BE2C (cell line): Measurements from ENCODE around the gene RASSF4.
A peak's percentile ranks its signal among the peaks of the same experiment; 100 is the strongest.

Experiments used
- DNase-seq: peaks from one replicate; pipeline ENCODE4 v3.0.0-alpha.2; 2020
- H3K27me3 ChIP-seq: fragments of 250-450 bp; sonication (Bioruptor Pico); 2 replicates; pipeline ENCODE4 v1.5.1; 2020; ENCODE audit warnings: mild to moderate bottlenecking
- H3K36me3 ChIP-seq: fragments of 250-450 bp; sonication (Bioruptor Pico); 2 replicates; pipeline ENCODE4 v1.5.1; 2020; ENCODE audit warnings: mild to moderate bottlenecking
- H3K4me1 ChIP-seq: fragments of 250-450 bp; sonication (Bioruptor Pico); 2 replicates; pipeline ENCODE4 v1.5.1; 2020
- H3K4me3 ChIP-seq: 2 replicates; pipeline ENCODE4 v1.5.1; 2011; ENCODE audit warnings: low read depth, low read length
- H3K9me3 ChIP-seq: fragments of 250-450 bp; sonication (Bioruptor Pico); 2 replicates; pipeline ENCODE4 v1.5.1; 2020
- CTCF ChIP-seq: IDR thresholded peaks from 2 replicates; pipeline ENCODE4 v1.5.1; 2012; ENCODE audit warnings: mild to moderate bottlenecking, low read depth, low read length

Gene RASSF4

GRCh38 chr10:44977287-44978212, 17.9 kb downstream of the RASSF4 start:
- no peaks in the 10 kb centered on the region for H3K9me3 ChIP-seq
- no peak for TF ChIP-seq CTCF
- H3K4me3 ChIP-seq: no peak overlapping the region
- peaks cover 16% of the 10 kb centered on the region for H3K4me1 ChIP-seq
- no peaks in the 10 kb centered on the region for H3K27me3 ChIP-seq
- DNase-seq: no peak
- no peaks in the 10 kb centered on the region for H3K36me3 ChIP-seq

DNA sequence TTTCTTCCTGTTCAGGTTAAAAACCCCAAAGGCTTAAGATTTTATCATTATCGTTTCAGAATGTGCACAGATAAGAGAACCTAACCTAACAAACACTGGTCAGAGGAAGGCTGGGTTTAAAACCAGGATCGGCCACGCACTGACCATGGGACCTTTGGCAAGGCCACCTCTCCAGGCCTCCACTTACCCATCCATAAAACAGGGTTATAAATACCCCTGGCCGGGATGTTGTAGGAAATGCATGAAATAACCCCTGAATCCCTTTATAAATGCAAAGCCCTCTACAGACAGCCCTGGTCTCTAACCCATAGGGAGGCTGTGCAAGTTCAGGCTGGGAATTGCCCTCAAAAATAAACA, 18.6 kb downstream of the RASSF4 start:
- Histone ChIP-seq H3K4me3 (no peak overlapping the region), H3K36me3 (no peaks in the 10 kb centered on the region), H3K9me3 (no peaks in the 10 kb centered on the region), H3K27me3 (no peaks in the 10 kb centered on the region), H3K4me1 (peaks cover 16% of the 10 kb centered on the region)
- TF ChIP-seq CTCF: no peak
- DNase-seq: no peak

DNA sequence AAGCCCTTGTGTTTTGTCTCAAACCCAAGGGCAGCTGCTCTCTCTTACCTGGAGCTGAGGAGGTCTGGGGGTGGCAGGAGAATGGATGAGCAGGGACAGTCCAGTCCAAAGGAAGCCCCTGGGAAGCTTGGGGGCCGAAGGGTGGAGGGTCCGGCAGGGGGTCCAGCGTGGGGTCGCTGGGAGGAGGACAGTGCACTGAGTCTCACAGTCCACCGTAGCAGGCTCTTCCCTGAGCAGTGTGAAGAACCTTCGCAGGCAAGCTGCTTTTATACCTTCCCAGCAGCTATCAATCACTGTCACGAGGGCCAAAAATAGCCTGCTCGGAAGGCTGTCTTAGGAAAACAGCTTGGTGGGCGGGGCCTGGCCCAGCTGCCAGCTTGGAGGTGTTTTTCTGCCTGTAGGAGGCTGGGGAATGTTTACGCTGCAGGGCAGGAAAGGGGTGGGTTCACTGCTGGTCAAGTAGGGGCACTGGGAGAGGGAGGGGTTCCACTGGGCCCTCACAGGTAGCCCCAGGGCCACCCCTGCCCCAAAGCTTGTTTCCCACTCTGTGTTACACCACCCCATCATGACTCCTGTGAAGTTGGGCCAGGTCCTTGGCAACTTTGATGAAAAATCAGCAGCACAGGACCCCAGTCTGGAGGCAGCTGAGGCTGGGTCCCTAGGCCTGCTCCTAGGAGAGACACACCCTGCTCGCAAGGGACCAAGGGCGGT, 19.1 kb downstream of the RASSF4 start, which contains the start of gene DEPP1:
TSS of gene DEPP1 (minus strand) at position 240 of the 711 bp plus-strand sequence. CDS start 779 bp downstream, outside the sequence.
- Histone ChIP-seq H3K4me3 (no peak within 1 kb of the TSS), H3K4me1 (peaks cover 16% of the 10 kb centered on the region), H3K27me3 (no peaks in the 10 kb centered on the region), H3K9me3 (no peaks in the 10 kb centered on the region), H3K36me3 (no peaks in the 10 kb centered on the region)
- peak; percentile 89 for DNase-seq
- no peak for TF ChIP-seq CTCF

DNA sequence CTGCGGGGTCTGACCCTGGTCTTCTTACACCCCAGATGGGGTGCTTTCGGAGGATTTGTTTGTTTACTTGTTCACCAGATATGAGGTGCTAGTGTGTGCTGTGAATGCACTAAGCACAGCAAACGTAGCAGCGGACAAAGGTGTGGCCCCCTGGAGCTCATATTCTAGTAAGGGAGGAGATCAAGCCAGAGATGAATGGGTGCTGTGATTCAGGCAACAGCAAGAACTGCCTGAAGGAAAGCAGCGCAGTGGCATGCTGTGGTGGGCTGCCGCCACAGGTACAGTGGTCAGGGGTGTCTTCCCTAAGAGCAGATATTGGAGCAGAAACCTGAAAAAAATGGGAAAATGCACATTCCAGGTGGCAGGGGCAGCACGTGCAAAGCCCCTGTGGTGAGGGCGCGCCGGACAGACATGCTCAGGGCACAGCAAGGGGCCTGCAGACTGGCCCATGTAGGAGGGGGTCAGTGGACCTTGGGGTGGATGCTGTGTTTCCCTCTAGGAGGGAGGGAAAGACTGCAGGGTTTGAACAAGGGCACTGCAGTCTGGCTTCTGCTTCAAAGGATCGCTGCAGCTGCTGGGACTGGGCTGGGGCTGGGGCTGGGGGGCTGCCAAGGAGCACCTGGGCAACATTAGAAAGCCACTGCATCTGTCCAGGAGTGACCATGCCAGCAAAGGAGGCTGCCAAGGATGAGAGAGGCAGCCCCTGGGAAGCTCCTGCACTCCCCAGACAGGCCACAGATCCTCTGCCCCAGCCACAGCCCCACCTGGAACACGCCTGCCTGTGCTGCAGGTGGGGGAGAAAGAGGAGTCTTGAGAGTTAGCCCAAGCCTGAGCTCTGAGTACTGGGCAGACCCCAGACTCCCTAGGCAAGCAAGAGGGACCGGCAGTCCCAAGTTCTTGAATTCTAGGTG, 19.9 kb downstream of the RASSF4 start:
- H3K4me1 ChIP-seq: peaks cover 16% of the 10 kb centered on the region
- no peaks in the 10 kb centered on the region for H3K9me3 ChIP-seq
- TF ChIP-seq CTCF: no peak
- H3K4me3 ChIP-seq: no peak overlapping the region
- H3K27me3 ChIP-seq: no peaks in the 10 kb centered on the region
- H3K36me3 ChIP-seq: no peaks in the 10 kb centered on the region
- DNase-seq: no peak

GRCh38 chr10:44980309-44981171, 20.9 kb downstream of the RASSF4 start:
- Histone ChIP-seq H3K4me3 (no peak overlapping the region), H3K27me3 (no peaks in the 10 kb centered on the region), H3K4me1 (peaks cover 15% of the 10 kb centered on the region), H3K9me3 (no peaks in the 10 kb centered on the region), H3K36me3 (no peaks in the 10 kb centered on the region)
- no peak for DNase-seq
- no peak for TF ChIP-seq CTCF
